Left lung (tissue), 10 donors: ENCODE results near the gene GTF2F1. TPM values are rescaled to one million over a fixed set of nuclear protein-coding genes. Genes with fewer than 3 reads are reported as not detected.

Experiments used
- ATAC-seq: fragments of 200-7000 bp; cut with Tn5 transposase; one replicate; pipeline ENCODE4 v1.9.1; 2020; ENCODE audit warnings: moderate library complexity
- DNase-seq, 4 donors: peaks; one replicate each; pipeline ENCODE4 v3.0.0-alpha.2; 2013 to 2020
- H3K27ac ChIP-seq, 2 donors: fragments of 200-600 bp; sonication (generic) in 1 of 2; one replicate each; pipeline versions ENCODE4 v1.5.0 to v1.8.0; 2020 to 2021
- H3K27me3 ChIP-seq, 2 donors: fragments of 200-600 bp; sonication (generic) in 1 of 2; one replicate each; pipeline versions ENCODE4 v1.5.0 to v1.8.0; 2020 to 2021
- H3K36me3 ChIP-seq, 2 donors: fragments of 200-600 bp; sonication (generic) in 1 of 2; one replicate each; pipeline versions ENCODE4 v1.5.0 to v1.8.0; 2020 to 2021
- H3K4me1 ChIP-seq, 2 donors: fragments of 200-600 bp; one replicate each; pipeline ENCODE4 v1.8.0; 2021
- H3K4me3 ChIP-seq, 2 donors: fragments of 200-600 bp; sonication (generic) in 1 of 2; one replicate each; pipeline versions ENCODE4 v1.5.0 to v1.8.0; 2020 to 2021; ENCODE audit warnings: mild to moderate bottlenecking in 1 of 2
- H3K9me3 ChIP-seq, 2 donors: fragments of 200-600 bp; sonication (generic) in 1 of 2; one replicate each; pipeline versions ENCODE4 v1.5.0 to v1.8.0; 2020 to 2021
- intact Hi-C, 2 donors: fragments of 100-400 bp; cut with DNase I; formaldehyde crosslinking; loops; one replicate each; pipeline versions ENCODE4 v1.11.2 to v1.14.2; 2022
- polyA plus RNA-seq, 6 donors: library from polyadenylated mRNA; unstranded; fragments of 120-200 nt; gene quantifications; one replicate each; pipeline ENCODE4 v1.2.1, GENCODE V29; 2013; ENCODE audit not compliant: insufficient read length in 6 of 6
- total RNA-seq, 2 donors: library from RNA; stranded (reverse); fragmentation: NEBNext Ultra II Directional; extraction: Animal tissue kit (Norgen Biotek cat#: 25700); gene quantifications; one replicate each; pipeline ENCODE4 v1.2.1, GENCODE V29; 2021
- TF ChIP-seq, protein P1 (sequence below), 2 donors: fragments of 200-600 bp; sonication (generic) in 1 of 2; IDR thresholded peaks; one replicate each; pipeline versions ENCODE4 v1.5.0 to v1.8.0; 2021; ENCODE audit warnings: antibody characterized with exemption in 2 of 2
- donor health status: DM: no; HTN: yes; CAD: no.
- donor health status: DM: no; HTN: no; CAD: no.

Gene GTF2F1
- total and polyA plus RNA-seq, 8 donors: 39.6 to 99.1 (median 76.4) TPM

- peaks cover 0 to 18% of the 10 kb centered on the region in 2 donors for H3K4me1 ChIP-seq
- intact Hi-C loops: no loop called here
- no peaks in the 10 kb centered on the region for H3K9me3 ChIP-seq
- H3K27ac ChIP-seq: no peak overlapping the region
- H3K36me3 ChIP-seq: peaks cover 0 to 87% of the 10 kb centered on the region in 2 donors
- TF ChIP-seq, protein P1, sequence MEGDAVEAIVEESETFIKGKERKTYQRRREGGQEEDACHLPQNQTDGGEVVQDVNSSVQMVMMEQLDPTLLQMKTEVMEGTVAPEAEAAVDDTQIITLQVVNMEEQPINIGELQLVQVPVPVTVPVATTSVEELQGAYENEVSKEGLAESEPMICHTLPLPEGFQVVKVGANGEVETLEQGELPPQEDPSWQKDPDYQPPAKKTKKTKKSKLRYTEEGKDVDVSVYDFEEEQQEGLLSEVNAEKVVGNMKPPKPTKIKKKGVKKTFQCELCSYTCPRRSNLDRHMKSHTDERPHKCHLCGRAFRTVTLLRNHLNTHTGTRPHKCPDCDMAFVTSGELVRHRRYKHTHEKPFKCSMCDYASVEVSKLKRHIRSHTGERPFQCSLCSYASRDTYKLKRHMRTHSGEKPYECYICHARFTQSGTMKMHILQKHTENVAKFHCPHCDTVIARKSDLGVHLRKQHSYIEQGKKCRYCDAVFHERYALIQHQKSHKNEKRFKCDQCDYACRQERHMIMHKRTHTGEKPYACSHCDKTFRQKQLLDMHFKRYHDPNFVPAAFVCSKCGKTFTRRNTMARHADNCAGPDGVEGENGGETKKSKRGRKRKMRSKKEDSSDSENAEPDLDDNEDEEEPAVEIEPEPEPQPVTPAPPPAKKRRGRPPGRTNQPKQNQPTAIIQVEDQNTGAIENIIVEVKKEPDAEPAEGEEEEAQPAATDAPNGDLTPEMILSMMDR (IDR thresholded peaks at IDR 0.05): no peak
- H3K4me3 ChIP-seq: no peak overlapping the region
- DNase-seq: no peak
- no peak for ATAC-seq
- H3K27me3 ChIP-seq: no peaks in the 10 kb centered on the region
These were observed 23.9 kb upstream of the GTF2F1 start for GRCh38 chr19:6416658-6417405.

DNA sequence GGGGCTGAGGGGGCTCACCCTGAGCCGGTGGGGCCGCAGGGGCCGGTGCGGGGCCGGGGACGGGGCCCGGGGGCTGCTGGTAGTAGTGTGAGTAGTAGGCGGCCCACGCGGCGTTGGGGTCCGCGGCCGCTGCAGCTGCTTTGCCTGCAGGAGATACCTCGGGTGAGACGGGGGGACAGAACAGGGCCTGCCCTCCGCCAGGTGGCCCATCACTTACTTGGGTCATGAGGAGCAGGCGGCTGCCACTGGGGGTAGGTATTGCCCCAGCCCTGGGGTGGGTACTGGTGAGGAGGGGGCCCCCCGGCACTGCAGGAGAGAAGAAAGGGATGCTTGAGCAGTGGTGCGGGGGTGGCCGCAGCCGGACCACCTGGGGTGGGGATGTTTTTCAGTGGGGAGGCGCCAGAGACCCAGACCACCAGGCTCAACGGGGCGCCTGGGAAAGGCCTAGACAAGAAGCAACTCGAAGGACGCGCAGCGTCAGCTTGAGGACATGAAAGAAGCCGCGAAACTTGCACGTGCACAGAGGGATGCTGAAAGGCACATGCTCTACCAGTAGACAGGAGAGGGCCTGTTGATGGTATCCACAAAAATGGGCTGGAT, 22.7 kb upstream of the GTF2F1 start:
- H3K27ac ChIP-seq: no peak overlapping the region
- H3K4me1 ChIP-seq: peaks cover 0 to 12% of the 10 kb centered on the region in 2 donors
- ATAC-seq (no peak), DNase-seq (no peak)
- TF ChIP-seq, protein P1 (IDR thresholded peaks at IDR 0.05): no peak
- H3K9me3 ChIP-seq: no peaks in the 10 kb centered on the region
- intact Hi-C loops: no loop called here
- H3K4me3 ChIP-seq: no peak overlapping the region
- H3K36me3 ChIP-seq: peaks cover 0 to 76% of the 10 kb centered on the region in 2 donors
- no peaks in the 10 kb centered on the region for H3K27me3 ChIP-seq

GRCh38 chr19:6414793-6415590, 22.0 kb upstream of the GTF2F1 start:
- H3K9me3 ChIP-seq: no peaks in the 10 kb centered on the region
- DNase-seq: peak in 1 of 4 donors; percentile 73
- TF ChIP-seq, protein P1 (IDR thresholded peaks at IDR 0.05): no peak
- no peak overlapping the region for H3K27ac ChIP-seq
- H3K4me3 ChIP-seq: no peak overlapping the region
- H3K27me3 ChIP-seq: no peaks in the 10 kb centered on the region
- peaks cover 0 to 12% of the 10 kb centered on the region in 2 donors for H3K4me1 ChIP-seq
- intact Hi-C loops: no loop called here
- ATAC-seq: no peak
- H3K36me3 ChIP-seq: peaks cover 0 to 69% of the 10 kb centered on the region in 2 donors

DNA sequence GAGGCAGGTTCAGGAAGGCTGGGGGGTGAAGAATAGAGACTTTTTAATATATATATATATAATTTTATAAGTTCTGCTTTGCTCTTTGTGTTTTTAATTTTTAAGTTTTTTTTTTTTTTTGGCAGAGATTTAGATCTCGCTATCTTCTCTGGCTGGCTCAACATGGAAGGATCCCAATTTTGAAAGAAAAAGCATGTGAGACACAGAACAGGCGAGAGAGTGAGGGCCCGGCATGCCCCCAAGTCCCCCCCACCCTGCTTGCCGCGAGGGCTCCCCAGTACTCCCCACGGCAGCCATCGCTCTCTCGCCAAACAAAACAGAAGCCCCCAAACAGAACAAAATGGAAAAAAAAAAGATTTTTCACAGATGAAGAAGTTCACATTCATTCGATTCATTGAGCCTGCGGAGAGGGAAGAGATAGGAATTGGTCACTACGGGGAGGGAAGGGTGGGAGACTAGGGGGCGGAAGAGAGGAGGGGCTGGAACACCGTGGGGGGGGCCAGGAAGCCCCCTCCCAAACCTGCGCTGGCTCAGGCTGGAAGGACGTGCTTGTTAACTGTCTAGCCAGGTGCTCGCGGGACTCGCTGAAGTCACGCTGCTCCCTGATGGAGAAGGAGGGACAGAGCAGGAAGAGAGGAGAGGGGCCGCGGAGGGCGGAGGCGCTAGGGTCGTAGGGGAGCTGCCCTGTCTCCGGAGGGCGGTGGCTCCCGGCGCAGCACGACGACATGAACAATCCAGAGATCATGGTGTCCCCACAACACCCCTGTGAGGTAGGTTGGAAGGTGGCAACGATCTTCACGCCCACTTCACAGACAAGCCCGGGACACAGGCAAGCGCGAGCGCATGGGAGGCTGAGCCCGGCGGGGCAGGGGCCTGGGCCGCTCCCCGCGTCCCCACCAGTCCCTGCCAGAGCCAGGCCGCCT, 21.0 kb upstream of the GTF2F1 start:
- H3K27ac ChIP-seq: no peak overlapping the region
- no peak overlapping the region for H3K4me3 ChIP-seq
- no peak for ATAC-seq
- H3K4me1 ChIP-seq: peaks cover 0 to 12% of the 10 kb centered on the region in 2 donors
- DNase-seq: no peak
- intact Hi-C loops: no loop called here
- no peaks in the 10 kb centered on the region for H3K27me3 ChIP-seq
- TF ChIP-seq, protein P1 (IDR thresholded peaks at IDR 0.05): no peak
- H3K36me3 ChIP-seq: peaks cover 0 to 58% of the 10 kb centered on the region in 2 donors
- H3K9me3 ChIP-seq: no peaks in the 10 kb centered on the region
